ENCODE results near the gene CCDC174.

CCDC174 gene

DNA sequence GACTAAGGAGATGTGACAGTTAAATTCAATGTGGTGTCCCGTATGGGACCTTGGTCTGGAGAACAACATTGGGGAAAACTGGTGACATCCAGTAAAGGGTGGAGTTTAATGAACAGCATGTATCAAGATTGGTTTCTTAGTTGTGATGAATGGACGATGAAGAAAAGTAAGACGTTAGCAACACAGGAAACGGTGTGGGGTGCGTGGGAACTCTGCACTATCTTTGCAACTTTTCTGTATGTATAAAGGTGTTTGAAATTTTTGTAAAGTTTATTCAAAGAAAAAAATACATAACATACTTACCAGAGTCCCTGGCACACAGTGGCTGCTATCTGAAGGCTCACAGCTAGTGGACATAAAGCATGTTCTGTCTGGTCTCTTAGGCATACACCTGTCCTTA is 6.1 kb upstream of the CCDC174 start:
- no peak overlapping the region for H3K4me3 ChIP-seq (ENCODE audit: low read length, poor library complexity, severe bottlenecking)
- H3K4me1 ChIP-seq (ENCODE audit: insufficient read depth, low read length, poor library complexity, severe bottlenecking) = peaks cover 15% of the 10 kb centered on the region
- H4K20me1 ChIP-seq (ENCODE audit: insufficient read depth, low read length, poor library complexity, severe bottlenecking) = no peaks in the 10 kb centered on the region
- H3K9me3 ChIP-seq (ENCODE audit: insufficient read depth, low read depth, low read length) = no peaks in the 10 kb centered on the region
- TF ChIP-seq EZH2phosphoT487 (IDR thresholded peaks at IDR 0.05; ENCODE audit: borderline replicate concordance) = no peak
- TF ChIP-seq, protein P1, sequence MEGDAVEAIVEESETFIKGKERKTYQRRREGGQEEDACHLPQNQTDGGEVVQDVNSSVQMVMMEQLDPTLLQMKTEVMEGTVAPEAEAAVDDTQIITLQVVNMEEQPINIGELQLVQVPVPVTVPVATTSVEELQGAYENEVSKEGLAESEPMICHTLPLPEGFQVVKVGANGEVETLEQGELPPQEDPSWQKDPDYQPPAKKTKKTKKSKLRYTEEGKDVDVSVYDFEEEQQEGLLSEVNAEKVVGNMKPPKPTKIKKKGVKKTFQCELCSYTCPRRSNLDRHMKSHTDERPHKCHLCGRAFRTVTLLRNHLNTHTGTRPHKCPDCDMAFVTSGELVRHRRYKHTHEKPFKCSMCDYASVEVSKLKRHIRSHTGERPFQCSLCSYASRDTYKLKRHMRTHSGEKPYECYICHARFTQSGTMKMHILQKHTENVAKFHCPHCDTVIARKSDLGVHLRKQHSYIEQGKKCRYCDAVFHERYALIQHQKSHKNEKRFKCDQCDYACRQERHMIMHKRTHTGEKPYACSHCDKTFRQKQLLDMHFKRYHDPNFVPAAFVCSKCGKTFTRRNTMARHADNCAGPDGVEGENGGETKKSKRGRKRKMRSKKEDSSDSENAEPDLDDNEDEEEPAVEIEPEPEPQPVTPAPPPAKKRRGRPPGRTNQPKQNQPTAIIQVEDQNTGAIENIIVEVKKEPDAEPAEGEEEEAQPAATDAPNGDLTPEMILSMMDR (conservative IDR thresholded peaks at IDR 0.05; ENCODE audit: low read length) = no peak
- H3K9ac ChIP-seq (ENCODE audit: low read depth, low read length, poor library complexity, severe bottlenecking) = no peak overlapping the region
- no peaks in the 10 kb centered on the region for H3K9me2 ChIP-seq (replicated peaks; ENCODE audit: low read depth, low read length)
- H3K36me3 ChIP-seq (ENCODE audit: insufficient read depth, low read length) = no peaks in the 10 kb centered on the region
- no peak overlapping the region for H3K4me2 ChIP-seq (ENCODE audit: low read depth, low read length, poor library complexity, severe bottlenecking)
- H3F3A ChIP-seq (ENCODE audit: low read depth) = 0 out of 2 replicates have a peak, but pooled peaks cover 4% of the 10 kb centered on the region
- H3K27me3 ChIP-seq (ENCODE audit: insufficient read depth, low read length, poor library complexity, severe bottlenecking) = no peaks in the 10 kb centered on the region
- H3K79me2 ChIP-seq (ENCODE audit: insufficient read depth, low read length) = no peaks in the 10 kb centered on the region
- no peak overlapping the region for H2AFZ ChIP-seq (ENCODE audit: low read length)

DNA sequence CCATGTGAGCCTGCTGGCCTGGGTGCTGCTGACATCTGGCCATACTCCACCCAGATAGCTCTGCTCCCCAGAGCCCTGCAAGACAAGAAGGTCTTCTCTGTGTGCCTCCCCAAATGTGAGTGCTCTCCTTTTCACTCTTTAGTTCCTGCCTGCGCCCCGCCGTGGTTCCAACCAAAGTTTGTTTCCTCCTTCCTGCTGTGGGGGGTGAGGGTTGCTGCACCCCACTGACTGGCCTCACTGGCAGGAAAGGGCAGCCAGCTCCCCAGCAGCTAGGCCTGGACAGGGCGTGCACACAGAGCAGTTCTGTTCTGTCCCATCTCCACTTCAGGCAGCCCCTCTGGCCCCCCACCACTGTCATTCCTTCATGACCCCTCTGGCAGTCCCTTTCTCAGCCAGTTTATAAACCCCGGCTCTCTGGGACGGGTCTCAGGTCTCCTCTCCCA is 5.4 kb upstream of the CCDC174 start:
- Histone ChIP-seq H3K36me3 (ENCODE audit: insufficient read depth, low read length) (no peaks in the 10 kb centered on the region), H3F3A (ENCODE audit: low read depth) (0 out of 2 replicates have a peak, but pooled peaks cover 4% of the 10 kb centered on the region)
- TF ChIP-seq, protein P1 (conservative IDR thresholded peaks at IDR 0.05; ENCODE audit: low read length) = no peak
- TF ChIP-seq EZH2phosphoT487 (IDR thresholded peaks at IDR 0.05; ENCODE audit: borderline replicate concordance) = no peak

DNA sequence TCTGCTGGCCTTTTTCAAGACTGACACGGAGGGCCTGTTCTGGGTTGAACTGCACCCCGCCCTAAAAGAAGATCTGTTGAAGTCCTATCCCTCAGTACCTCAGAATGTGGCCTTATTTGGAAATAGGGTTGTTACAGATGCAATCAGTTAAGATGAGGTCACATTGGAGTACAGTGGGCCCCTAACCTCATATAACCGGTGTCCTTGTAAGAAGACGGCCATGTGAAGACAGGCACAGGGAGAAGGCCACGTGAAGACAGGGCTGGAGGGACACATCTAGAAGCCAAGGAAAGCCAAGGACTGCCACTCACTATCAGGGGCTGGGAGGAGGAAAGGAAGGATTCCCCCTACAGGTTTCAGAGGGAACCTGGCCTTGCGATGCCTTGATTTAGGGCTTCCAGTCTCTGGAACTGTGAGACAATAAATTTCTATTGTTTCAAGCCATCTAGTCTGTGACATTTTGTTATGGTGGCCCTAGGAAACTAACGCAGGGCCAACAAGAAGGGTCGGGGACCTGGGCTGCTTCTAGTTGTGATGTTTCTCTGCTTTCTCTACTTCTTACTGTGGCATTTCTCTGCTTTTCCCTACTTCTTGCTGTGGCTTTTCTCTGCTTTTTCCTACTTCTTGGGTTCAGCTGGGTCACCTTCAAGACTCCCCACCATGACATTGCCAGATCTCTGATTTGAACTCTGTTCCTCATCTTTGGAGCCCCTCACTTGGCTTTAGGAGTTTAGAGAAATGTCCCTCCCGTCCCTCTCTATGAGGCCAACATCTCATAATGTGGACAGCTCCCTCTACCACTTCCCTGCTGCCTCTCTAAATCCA is 4.8 kb upstream of the CCDC174 start:
- Histone ChIP-seq H3K9ac (ENCODE audit: low read depth, low read length, poor library complexity, severe bottlenecking) (no peak overlapping the region), H3K4me3 (ENCODE audit: low read length, poor library complexity, severe bottlenecking) (no peak overlapping the region), H3K9me3 (ENCODE audit: insufficient read depth, low read depth, low read length) (no peaks in the 10 kb centered on the region), H3K27me3 (ENCODE audit: insufficient read depth, low read length, poor library complexity, severe bottlenecking) (no peaks in the 10 kb centered on the region), H2AFZ (ENCODE audit: low read length) (no peak overlapping the region), H3F3A (ENCODE audit: low read depth) (0 out of 2 replicates have a peak, but pooled peaks cover 4% of the 10 kb centered on the region), H3K9me2 (replicated peaks; ENCODE audit: low read depth, low read length) (no peaks in the 10 kb centered on the region), H3K4me2 (ENCODE audit: low read depth, low read length, poor library complexity, severe bottlenecking) (peak overlapping the region; percentile 24), H3K4me1 (ENCODE audit: insufficient read depth, low read length, poor library complexity, severe bottlenecking) (peaks cover 18% of the 10 kb centered on the region), H3K79me2 (ENCODE audit: insufficient read depth, low read length) (peaks cover 3% of the 10 kb centered on the region), H4K20me1 (ENCODE audit: insufficient read depth, low read length, poor library complexity, severe bottlenecking) (no peaks in the 10 kb centered on the region), H3K36me3 (ENCODE audit: insufficient read depth, low read length) (no peaks in the 10 kb centered on the region)
- TF ChIP-seq, protein P1 (conservative IDR thresholded peaks at IDR 0.05; ENCODE audit: low read length) = 0 out of 2 replicates have a peak, but pooled peaks have one; percentile 16
- no peak for TF ChIP-seq EZH2phosphoT487 (IDR thresholded peaks at IDR 0.05; ENCODE audit: borderline replicate concordance)

More for the DNA sequence above, 5.4 kb upstream of the CCDC174 start:
- Histone ChIP-seq H4K20me1 (ENCODE audit: insufficient read depth, low read length, poor library complexity, severe bottlenecking) (no peaks in the 10 kb centered on the region), H3K9me3 (ENCODE audit: insufficient read depth, low read depth, low read length) (no peaks in the 10 kb centered on the region), H3K9ac (ENCODE audit: low read depth, low read length, poor library complexity, severe bottlenecking) (no peak overlapping the region), H3K4me3 (ENCODE audit: low read length, poor library complexity, severe bottlenecking) (no peak overlapping the region), H3K4me2 (ENCODE audit: low read depth, low read length, poor library complexity, severe bottlenecking) (peak overlapping the region; percentile 24), H3K79me2 (ENCODE audit: insufficient read depth, low read length) (no peaks in the 10 kb centered on the region), H3K9me2 (replicated peaks; ENCODE audit: low read depth, low read length) (no peaks in the 10 kb centered on the region), H2AFZ (ENCODE audit: low read length) (no peak overlapping the region), H3K27me3 (ENCODE audit: insufficient read depth, low read length, poor library complexity, severe bottlenecking) (no peaks in the 10 kb centered on the region), H3K4me1 (ENCODE audit: insufficient read depth, low read length, poor library complexity, severe bottlenecking) (peaks cover 18% of the 10 kb centered on the region)

Measured in Loucy (cell line).